PC-9 (cell line): ENCODE measurements around the gene CMIP. TPM values are rescaled to one million over a fixed set of nuclear protein-coding genes. Genes with fewer than 3 reads are reported as not detected.

Experiments used
- BruUV-seq: library from RNA; stranded (reverse); fragments of 400-500 nt; replicated peaks from 2 replicates; lab custom pipeline; 2021; lab: Mats Ljungman, UMichigan
- CTCF ChIA-PET: fragments of 300-600 bp; sonication (Branson Sonifier 250); formaldehyde crosslinking; loops from one replicate; lab custom pipeline; 2022; ENCODE audit warnings: antibody characterized with exemption; lab: Charles Lee
- POLR2A ChIA-PET: fragments of 300-600 bp; sonication (Branson Sonifier 250); formaldehyde crosslinking; loops from one replicate; lab custom pipeline; 2022; ENCODE audit warnings: antibody characterized with exemption; ENCODE audit not compliant: unreplicated experiment; lab: Charles Lee
- DNase-seq, 2 experiments: peaks; one replicate each; pipeline versions ENCODE4 v3.0.0 to v3.0.0-alpha.2; 2015 to 2022; ENCODE audit warnings: mixed read lengths in 1 of 2
- H2AFZ ChIP-seq: fragments of 200-600 bp; sonication (generic); 2 replicates; pipeline ENCODE4 v1.8.1; 2017; ENCODE audit warnings: antibody characterized with exemption
- H3F3A ChIP-seq: fragments of 200-600 bp; sonication (generic); 2 replicates; pipeline ENCODE4 v1.8.1; 2017; ENCODE audit warnings: antibody characterized with exemption, mild to moderate bottlenecking, low read depth; ENCODE audit not compliant: insufficient read depth
- H3K27ac ChIP-seq: fragments of 200-600 bp; sonication (generic); 2 replicates; pipeline ENCODE4 v1.6.1; 2016; ENCODE audit warnings: mixed run types
- H3K27me3 ChIP-seq: fragments of 200-600 bp; sonication (generic); 2 replicates; pipeline ENCODE4 v1.6.1; 2016; ENCODE audit warnings: low read depth, mixed run types; ENCODE audit not compliant: insufficient read depth
- H3K36me3 ChIP-seq: fragments of 200-600 bp; sonication (generic); 2 replicates; pipeline ENCODE4 v1.6.1; 2016; ENCODE audit warnings: low read depth, mixed run types
- H3K4me1 ChIP-seq: fragments of 200-600 bp; sonication (generic); replicated peaks from 2 replicates; pipeline ENCODE4 v1.6.1; 2016; ENCODE audit warnings: mixed run types; ENCODE audit not compliant: insufficient read depth
- H3K4me2 ChIP-seq: fragments of 200-600 bp; sonication (generic); 2 replicates; pipeline ENCODE4 v1.6.1; 2017; ENCODE audit warnings: mixed run types
- H3K4me3 ChIP-seq: fragments of 200-600 bp; sonication (generic); 2 replicates; pipeline ENCODE4 v1.6.1; 2016; ENCODE audit warnings: mixed run types
- H3K79me2 ChIP-seq: fragments of 200-600 bp; sonication (generic); 2 replicates; pipeline ENCODE4 v1.6.1; 2017; ENCODE audit warnings: low read depth, mixed run types
- H3K9me2 ChIP-seq: fragments of 200-600 bp; sonication (generic); 2 replicates; pipeline ENCODE4 v1.8.1; 2017; ENCODE audit warnings: mild to moderate bottlenecking; ENCODE audit not compliant: insufficient read depth
- H3K9me3 ChIP-seq: fragments of 200-600 bp; sonication (generic); 2 replicates; pipeline ENCODE4 v1.8.1; 2016; ENCODE audit warnings: low read depth; ENCODE audit not compliant: insufficient read depth
- H4K20me1 ChIP-seq: fragments of 200-600 bp; sonication (generic); 2 replicates; pipeline ENCODE4 v1.8.1; 2017; ENCODE audit not compliant: insufficient read depth
- EZH2 ChIP-seq: fragments of 200-600 bp; sonication (generic); IDR thresholded peaks from 2 replicates; pipeline ENCODE4 v1.8.0; 2017; ENCODE audit warnings: antibody characterized with exemption, low read depth
- intact Hi-C: fragments of 100-400 bp; cut with micrococcal nuclease; formaldehyde crosslinking; loops from one replicate; pipeline ENCODE4 v1.10.0; 2022; ENCODE audit not compliant: unreplicated experiment
- total RNA-seq: library from RNA; stranded (reverse); gene quantifications from 2 replicates; pipeline ENCODE4 v1.2.3, GENCODE V29; 2021
- TF ChIP-seq, protein P1 (sequence below): fragments of 200-600 bp; sonication (generic); conservative IDR thresholded peaks from 2 replicates; pipeline ENCODE4 v1.6.1; 2017; ENCODE audit warnings: mixed run types, antibody characterized with exemption, mild to moderate bottlenecking, moderate library complexity

Gene CMIP
- total RNA-seq, 1 experiment from 2014 or later: 96.6 TPM

DNA sequence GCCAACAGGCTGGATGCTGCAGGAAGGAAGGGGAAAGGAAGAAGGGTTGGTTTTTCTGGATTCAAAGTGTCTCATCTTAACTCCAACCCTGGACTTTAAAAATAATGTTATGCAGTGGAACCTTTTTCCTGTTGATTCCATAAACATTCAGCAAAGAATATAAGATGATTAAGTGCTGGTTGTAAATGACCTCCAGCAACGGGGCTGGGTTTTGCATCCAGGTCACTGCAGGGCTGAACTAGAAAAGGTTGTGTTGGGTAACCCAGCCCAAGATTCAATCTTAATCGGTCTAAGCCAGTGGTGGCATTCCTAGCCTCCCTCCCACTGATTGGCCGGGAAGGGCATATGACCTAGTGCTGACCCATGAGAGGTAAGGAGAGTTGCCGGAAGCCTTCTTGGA, 300.3 kb downstream of the CMIP start:
- H3K27ac ChIP-seq: no peak overlapping the region
- H2AFZ ChIP-seq: no peak overlapping the region
- H3K4me3 ChIP-seq: no peak overlapping the region
- no peaks in the 10 kb centered on the region for H3K36me3 ChIP-seq
- no peaks in the 10 kb centered on the region for H3F3A ChIP-seq
- peaks cover 5% of the 10 kb centered on the region; the same call in 1 of the 2 replicates for H3K4me1 ChIP-seq
- CTCF ChIA-PET: interaction anchor here (0.6 kb wide), 1 partner anchor 135 kb away, joined by 3 read pairs; no protein-coding TSS in a partner anchor
- no peaks in the 10 kb centered on the region for H3K27me3 ChIP-seq
- DNase-seq: no peak
- no peaks in the 10 kb centered on the region for H3K79me2 ChIP-seq
- intact Hi-C loops: no loop called here
- BruUV-seq: no TSS peak
- no peak for TF ChIP-seq EZH2
- TF ChIP-seq, protein P1, sequence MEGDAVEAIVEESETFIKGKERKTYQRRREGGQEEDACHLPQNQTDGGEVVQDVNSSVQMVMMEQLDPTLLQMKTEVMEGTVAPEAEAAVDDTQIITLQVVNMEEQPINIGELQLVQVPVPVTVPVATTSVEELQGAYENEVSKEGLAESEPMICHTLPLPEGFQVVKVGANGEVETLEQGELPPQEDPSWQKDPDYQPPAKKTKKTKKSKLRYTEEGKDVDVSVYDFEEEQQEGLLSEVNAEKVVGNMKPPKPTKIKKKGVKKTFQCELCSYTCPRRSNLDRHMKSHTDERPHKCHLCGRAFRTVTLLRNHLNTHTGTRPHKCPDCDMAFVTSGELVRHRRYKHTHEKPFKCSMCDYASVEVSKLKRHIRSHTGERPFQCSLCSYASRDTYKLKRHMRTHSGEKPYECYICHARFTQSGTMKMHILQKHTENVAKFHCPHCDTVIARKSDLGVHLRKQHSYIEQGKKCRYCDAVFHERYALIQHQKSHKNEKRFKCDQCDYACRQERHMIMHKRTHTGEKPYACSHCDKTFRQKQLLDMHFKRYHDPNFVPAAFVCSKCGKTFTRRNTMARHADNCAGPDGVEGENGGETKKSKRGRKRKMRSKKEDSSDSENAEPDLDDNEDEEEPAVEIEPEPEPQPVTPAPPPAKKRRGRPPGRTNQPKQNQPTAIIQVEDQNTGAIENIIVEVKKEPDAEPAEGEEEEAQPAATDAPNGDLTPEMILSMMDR: no peak
- POLR2A ChIA-PET: no interaction called here
- H3K9me2 ChIP-seq: no peaks in the 10 kb centered on the region
- H3K4me2 ChIP-seq: no peak overlapping the region
- no peaks in the 10 kb centered on the region for H4K20me1 ChIP-seq
- no peaks in the 10 kb centered on the region for H3K9me3 ChIP-seq

DNA sequence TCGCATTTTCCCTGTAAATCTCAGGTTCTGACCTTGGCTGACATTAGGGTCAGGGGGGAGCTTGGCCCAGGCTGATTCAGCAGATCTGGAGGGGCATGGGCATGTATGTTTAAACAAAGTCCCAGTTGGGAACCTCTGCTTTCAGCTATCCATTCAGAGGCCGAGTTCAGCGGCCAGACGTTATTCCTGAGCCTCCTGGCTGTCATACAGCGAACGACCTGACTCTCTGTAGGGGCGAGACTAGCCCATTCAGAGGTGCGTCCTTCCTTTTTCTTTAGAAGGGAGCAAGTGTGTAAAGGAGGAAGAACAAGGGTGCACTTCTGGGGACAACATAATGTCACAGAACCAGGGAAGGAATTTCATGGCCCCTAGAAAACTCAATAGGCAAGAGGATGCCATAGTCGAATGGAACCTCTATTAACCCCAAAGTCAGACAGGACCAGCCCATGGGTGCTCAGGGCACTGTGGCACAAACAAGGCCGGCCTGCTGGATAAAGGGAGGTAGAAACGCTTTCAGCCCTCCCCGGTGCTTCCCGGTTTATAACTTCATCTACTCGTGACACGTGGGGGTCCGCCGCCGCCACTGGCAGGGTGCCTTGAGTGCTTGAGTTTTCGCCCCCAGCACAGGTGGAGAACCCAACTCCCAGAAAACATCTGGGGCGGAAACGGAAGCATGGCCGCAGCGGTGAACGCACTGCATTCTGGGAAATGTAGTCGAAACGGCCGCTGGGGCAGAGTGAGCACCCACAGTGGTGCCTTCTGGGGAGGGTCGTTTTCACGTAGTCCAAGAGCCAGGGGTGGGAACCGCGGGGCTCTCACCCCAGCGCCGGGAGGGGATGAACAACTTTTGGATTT, 301.3 kb downstream of the CMIP start:
- peak overlapping the region; percentile 96 for H3K4me2 ChIP-seq
- intact Hi-C loops: no loop called here
- BruUV-seq: TSS peak; percentile 87
- H3K79me2 ChIP-seq: no peaks in the 10 kb centered on the region
- TF ChIP-seq EZH2: no peak
- TF ChIP-seq, protein P1: no peak
- peak; percentile 40 to 58 for DNase-seq
- no peaks in the 10 kb centered on the region for H3K9me3 ChIP-seq
- no peaks in the 10 kb centered on the region for H3K9me2 ChIP-seq
- H3F3A ChIP-seq: no peaks in the 10 kb centered on the region
- peak overlapping the region; percentile 77 for H3K4me3 ChIP-seq
- peak overlapping the region; percentile 98 for H2AFZ ChIP-seq
- ChIA-PET CTCF (no interaction called here), POLR2A (interaction anchor here (0.5 kb wide), 1 partner anchor 67 kb away, joined by 7 read pairs; no protein-coding TSS in a partner anchor)
- no peaks in the 10 kb centered on the region for H3K27me3 ChIP-seq
- H4K20me1 ChIP-seq: no peaks in the 10 kb centered on the region
- peaks cover 5% of the 10 kb centered on the region; the same call in 1 of the 2 replicates for H3K4me1 ChIP-seq
- no peaks in the 10 kb centered on the region for H3K36me3 ChIP-seq
- no peak overlapping the region for H3K27ac ChIP-seq

DNA sequence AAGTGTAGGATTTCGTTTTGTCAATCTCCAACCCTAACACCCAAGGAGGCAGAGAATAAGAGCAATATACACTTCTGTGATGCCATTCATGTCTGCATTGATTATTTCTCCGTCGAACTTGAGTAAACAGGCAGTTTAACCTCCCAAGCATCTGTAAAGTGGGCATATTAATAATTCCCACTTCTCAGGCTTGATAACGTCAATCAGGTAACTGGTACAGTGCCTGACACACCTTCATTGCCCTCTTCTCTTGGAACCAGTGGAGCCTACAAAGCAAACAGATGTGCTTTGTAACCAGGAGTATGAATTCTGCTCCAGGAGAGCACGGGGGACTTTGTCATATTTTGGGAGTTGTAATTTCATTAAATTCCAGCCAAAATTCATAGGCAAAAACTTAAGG, 302.0 kb downstream of the CMIP start:
- Histone ChIP-seq H3K4me2 (peak overlapping the region; percentile 96), H3K9me2 (no peaks in the 10 kb centered on the region), H3K27ac (no peak overlapping the region), H3K4me1 (peaks cover 5% of the 10 kb centered on the region; the same call in 1 of the 2 replicates), H3K36me3 (no peaks in the 10 kb centered on the region), H3K79me2 (no peaks in the 10 kb centered on the region), H3K4me3 (peak overlapping the region; percentile 77), H3K9me3 (no peaks in the 10 kb centered on the region), H4K20me1 (no peaks in the 10 kb centered on the region), H2AFZ (peak overlapping the region; percentile 98), H3K27me3 (no peaks in the 10 kb centered on the region), H3F3A (no peaks in the 10 kb centered on the region)
- TF ChIP-seq, protein P1: no peak
- no peak for DNase-seq
- ChIA-PET POLR2A (no interaction called here), CTCF (no interaction called here)
- no TSS peak for BruUV-seq
- intact Hi-C loops: no loop called here
